H9 (cell line): ENCODE results near the gene IDH2. TPM values are rescaled to one million over a fixed set of nuclear protein-coding genes. Genes with fewer than 3 reads are reported as not detected.

Source experiments
- DNase-seq: peaks from one replicate; pipeline ENCODE4 v3.0.0-alpha.2; 2017
- H2AFZ ChIP-seq: one replicate; pipeline ENCODE4 v1.6.1; 2013; ENCODE audit warnings: mild to moderate bottlenecking, low read length, control low read depth, moderate library complexity
- H2AK5ac ChIP-seq: 2 replicates; pipeline ENCODE4 v1.6.1; 2013; ENCODE audit warnings: low read length, control low read depth, mixed read lengths; ENCODE audit not compliant: insufficient read length
- H2BK120ac ChIP-seq: one replicate; pipeline ENCODE4 v1.6.1; 2013; ENCODE audit warnings: low read depth, mild to moderate bottlenecking, low read length, control low read depth, inconsistent platforms; ENCODE audit not compliant: poor library complexity, severe bottlenecking
- H2BK12ac ChIP-seq: 2 replicates; pipeline ENCODE4 v1.6.1; 2013; ENCODE audit warnings: low read length, control low read depth, mixed read lengths, low read depth; ENCODE audit not compliant: insufficient read length
- H2BK15ac ChIP-seq: 2 replicates; pipeline ENCODE4 v1.6.1; 2013; ENCODE audit warnings: low read depth, low read length, control low read depth
- H2BK20ac ChIP-seq: one replicate; pipeline ENCODE4 v1.6.1; 2013; ENCODE audit warnings: low read depth, mild to moderate bottlenecking, low read length, control low read depth, inconsistent platforms; ENCODE audit not compliant: poor library complexity, severe bottlenecking
- H2BK5ac ChIP-seq: 2 replicates; pipeline ENCODE4 v1.6.1; 2013; ENCODE audit warnings: low read length, control low read depth, mixed read lengths; ENCODE audit not compliant: insufficient read length
- H3K14ac ChIP-seq: 2 replicates; pipeline ENCODE4 v1.6.1; 2013; ENCODE audit warnings: low read length, control low read depth; ENCODE audit not compliant: insufficient read depth
- H3K18ac ChIP-seq: 2 replicates; pipeline ENCODE4 v1.6.1; 2013; ENCODE audit warnings: low read depth, mild to moderate bottlenecking, mixed read lengths, low read length, control low read depth; ENCODE audit not compliant: insufficient read length
- H3K23ac ChIP-seq: 2 replicates; pipeline ENCODE4 v1.6.1; 2013; ENCODE audit warnings: low read length, control low read depth, mixed read lengths, low read depth; ENCODE audit not compliant: insufficient read length
- H3K23me2 ChIP-seq: 2 replicates; pipeline ENCODE4 v1.6.1; 2013; ENCODE audit warnings: low read depth, mild to moderate bottlenecking, mixed read lengths, low read length, control low read depth; ENCODE audit not compliant: insufficient read length, poor library complexity, severe bottlenecking
- H3K27ac ChIP-seq: 2 replicates; pipeline ENCODE4 v1.5.1; 2013; ENCODE audit warnings: low read length, control low read depth, mixed read lengths, low read depth; ENCODE audit not compliant: insufficient read length
- H3K27me3 ChIP-seq: 2 replicates; pipeline ENCODE4 v1.6.1; 2013; ENCODE audit warnings: low read length, control low read depth, inconsistent platforms; ENCODE audit not compliant: insufficient read depth
- H3K4ac ChIP-seq: 2 replicates; pipeline ENCODE4 v1.6.1; 2013; ENCODE audit warnings: low read depth, mild to moderate bottlenecking, control low read depth, inconsistent platforms, low read length, moderate library complexity
- H3K4me1 ChIP-seq: 2 replicates; pipeline ENCODE4 v1.6.1; 2013; ENCODE audit warnings: low read length, control low read depth, inconsistent platforms; ENCODE audit not compliant: insufficient read depth
- H3K4me2 ChIP-seq: 2 replicates; pipeline ENCODE4 v1.6.1; 2013; ENCODE audit warnings: low read length, control low read depth, mixed read lengths; ENCODE audit not compliant: insufficient read length, insufficient read depth
- H3K56ac ChIP-seq: 2 replicates; pipeline ENCODE4 v1.6.1; 2013; ENCODE audit warnings: low read depth, mild to moderate bottlenecking, mixed read lengths, low read length, control low read depth; ENCODE audit not compliant: insufficient read length
- H3K79me1 ChIP-seq: 2 replicates; pipeline ENCODE4 v1.6.1; 2013; ENCODE audit warnings: low read depth, mild to moderate bottlenecking, moderate library complexity, low read length, control low read depth, inconsistent platforms; ENCODE audit not compliant: insufficient read depth, poor library complexity, severe bottlenecking
- H3K79me2 ChIP-seq: 2 replicates; pipeline ENCODE4 v1.6.1; 2013; ENCODE audit warnings: low read length, control low read depth, inconsistent platforms; ENCODE audit not compliant: insufficient read depth
- H3K9ac ChIP-seq: 2 replicates; pipeline ENCODE4 v1.6.1; 2013; ENCODE audit warnings: low read length, control low read depth, mixed read lengths; ENCODE audit not compliant: insufficient read length; ENCODE audit errors: extremely low read depth
- H3K9me3 ChIP-seq: one replicate; pipeline ENCODE4 v1.6.1; 2013; ENCODE audit warnings: low read depth, low read length, inconsistent platforms; ENCODE audit not compliant: control insufficient read depth
- H3T11ph ChIP-seq: one replicate; pipeline ENCODE4 v1.6.1; 2013; ENCODE audit warnings: mild to moderate bottlenecking, low read length, control low read depth, inconsistent platforms
- H4K20me1 ChIP-seq: one replicate; pipeline ENCODE4 v1.6.1; 2013; ENCODE audit not compliant: control insufficient read depth, insufficient read length, insufficient read depth
- H4K5ac ChIP-seq: 2 replicates; pipeline ENCODE4 v1.6.1; 2013; ENCODE audit warnings: low read depth, mild to moderate bottlenecking, mixed read lengths, low read length, control low read depth; ENCODE audit not compliant: insufficient read length
- H4K8ac ChIP-seq: replicated peaks from 2 replicates; pipeline ENCODE4 v1.6.1; 2013; ENCODE audit warnings: low read length, control low read depth, mixed read lengths, low read depth; ENCODE audit not compliant: insufficient read length
- H4K91ac ChIP-seq: 2 replicates; pipeline ENCODE4 v1.6.1; 2013; ENCODE audit warnings: low read depth, mild to moderate bottlenecking, moderate library complexity, mixed read lengths, low read length, control low read depth; ENCODE audit not compliant: insufficient read length
- H3K27ac Mint-ChIP-seq, 3 experiments: 2 replicates in 2 of 3; 3 replicates in 1 of 3; pipeline ENCODE4 v1.8.0; 2020 to 2021; ENCODE audit warnings: mixed read lengths in 3 of 3, mild to moderate bottlenecking in 1 of 3, moderate library complexity in 1 of 3
- H3K27me3 Mint-ChIP-seq: 2 replicates; pipeline ENCODE4 v1.8.0; 2021; ENCODE audit warnings: low read depth, mild to moderate bottlenecking, moderate library complexity, mixed read lengths
- H3K36me3 Mint-ChIP-seq, 3 experiments: 2 replicates in 2 of 3; 3 replicates in 1 of 3; pipeline ENCODE4 v1.8.0; 2020 to 2021; ENCODE audit warnings: low read depth in 3 of 3, mixed read lengths in 3 of 3; ENCODE audit not compliant: insufficient read depth in 1 of 3
- H3K4me1 Mint-ChIP-seq, 2 experiments: 2 replicates each; pipeline ENCODE4 v1.8.0; 2020; ENCODE audit warnings: mixed read lengths in 2 of 2
- H3K4me3 Mint-ChIP-seq, 2 experiments: 2 replicates in 1 of 2; 3 replicates in 1 of 2; pipeline ENCODE4 v1.8.0; 2020 to 2021; ENCODE audit warnings: mild to moderate bottlenecking in 2 of 2, mixed read lengths in 2 of 2, moderate library complexity in 1 of 2
- H3K9me3 Mint-ChIP-seq, 2 experiments: 2 replicates in 1 of 2; 3 replicates in 1 of 2; pipeline ENCODE4 v1.8.0; 2020; ENCODE audit warnings: mild to moderate bottlenecking in 2 of 2, mixed read lengths in 2 of 2, moderate library complexity in 1 of 2
- WGBS: extraction: QIAGEN DNeasy Blood & Tissue Kit; methylation state at CpG from one replicate; pipeline ENCODE4 v1.1.7; 2013; ENCODE audit warnings: missing lambda C conversion rate, low lambda C conversion rate, mixed read lengths; ENCODE audit not compliant: insufficient read length; ENCODE audit errors: extremely low coverage; 5-methylcytosine and 5-hydroxymethylcytosine counted together
- total RNA-seq: library from RNA; stranded (reverse); gene quantifications from 2 replicates; pipeline ENCODE4 v1.2.1, GENCODE V29; 2021
- TF ChIP-seq, protein P1 (sequence below): fragments of 200-600 bp; sonication (generic); conservative IDR thresholded peaks from 3 replicates; pipeline ENCODE4 v1.8.0; 2021; ENCODE audit warnings: antibody characterized with exemption, mild to moderate bottlenecking

The IDH2 gene
- total RNA-seq, 1 experiment from 2014 or later = 57.7 TPM

DNA sequence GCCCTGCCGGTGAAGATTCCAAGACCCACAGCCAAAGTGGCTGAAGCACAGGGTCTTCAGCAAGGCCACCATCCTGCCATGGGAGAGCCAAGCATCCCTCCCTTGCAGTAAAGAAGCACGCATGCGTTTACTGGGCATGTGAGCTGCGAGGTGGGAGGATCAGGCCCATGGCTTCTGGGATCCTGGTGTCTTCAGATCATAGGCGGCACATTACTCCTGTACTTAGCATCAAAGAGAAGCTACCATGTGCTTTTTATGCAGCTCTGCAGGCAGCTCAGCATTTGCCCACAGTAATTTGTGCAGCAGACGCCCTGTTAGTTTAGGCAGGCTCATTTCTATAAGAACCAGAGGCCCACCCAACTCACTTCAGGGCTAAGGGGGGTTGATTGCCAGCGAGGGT, 45.7 kb downstream of the IDH2 start:
- H2AK5ac ChIP-seq = no peak overlapping the region
- H3K27me3 ChIP-seq = no peaks in the 10 kb centered on the region
- H2BK120ac ChIP-seq = no peak overlapping the region
- H3K4ac ChIP-seq = no peak overlapping the region
- no peak overlapping the region for H4K5ac ChIP-seq
- Mint-ChIP-seq H3K27ac (no peak overlapping the region), H3K4me1 (peaks cover 40 to 46% of the 10 kb centered on the region in 2 experiments), H3K36me3 (0 out of 7 replicates have a peak, but pooled peaks cover 0 to 4% (median 0%) of the 10 kb centered on the region in 3 experiments), H3K9me3 (no peaks in the 10 kb centered on the region), H3K27me3 (no peaks in the 10 kb centered on the region), H3K4me3 (no peak overlapping the region)
- peaks cover 2% of the 10 kb centered on the region for H4K20me1 ChIP-seq
- H2AFZ ChIP-seq = no peak overlapping the region
- H3T11ph ChIP-seq = no peak overlapping the region
- no peak overlapping the region for H3K4me2 ChIP-seq
- H3K79me2 ChIP-seq = no peaks in the 10 kb centered on the region
- H2BK20ac ChIP-seq = no peak overlapping the region
- H3K4me1 ChIP-seq = 0 out of 2 replicates have a peak, but pooled peaks cover 4% of the 10 kb centered on the region
- no peak overlapping the region for H3K23ac ChIP-seq
- H3K23me2 ChIP-seq = no peaks in the 10 kb centered on the region
- no peak overlapping the region for H4K8ac ChIP-seq
- TF ChIP-seq, protein P1, sequence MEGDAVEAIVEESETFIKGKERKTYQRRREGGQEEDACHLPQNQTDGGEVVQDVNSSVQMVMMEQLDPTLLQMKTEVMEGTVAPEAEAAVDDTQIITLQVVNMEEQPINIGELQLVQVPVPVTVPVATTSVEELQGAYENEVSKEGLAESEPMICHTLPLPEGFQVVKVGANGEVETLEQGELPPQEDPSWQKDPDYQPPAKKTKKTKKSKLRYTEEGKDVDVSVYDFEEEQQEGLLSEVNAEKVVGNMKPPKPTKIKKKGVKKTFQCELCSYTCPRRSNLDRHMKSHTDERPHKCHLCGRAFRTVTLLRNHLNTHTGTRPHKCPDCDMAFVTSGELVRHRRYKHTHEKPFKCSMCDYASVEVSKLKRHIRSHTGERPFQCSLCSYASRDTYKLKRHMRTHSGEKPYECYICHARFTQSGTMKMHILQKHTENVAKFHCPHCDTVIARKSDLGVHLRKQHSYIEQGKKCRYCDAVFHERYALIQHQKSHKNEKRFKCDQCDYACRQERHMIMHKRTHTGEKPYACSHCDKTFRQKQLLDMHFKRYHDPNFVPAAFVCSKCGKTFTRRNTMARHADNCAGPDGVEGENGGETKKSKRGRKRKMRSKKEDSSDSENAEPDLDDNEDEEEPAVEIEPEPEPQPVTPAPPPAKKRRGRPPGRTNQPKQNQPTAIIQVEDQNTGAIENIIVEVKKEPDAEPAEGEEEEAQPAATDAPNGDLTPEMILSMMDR = no peak
- no peak overlapping the region for H3K18ac ChIP-seq
- H3K9me3 ChIP-seq = no peaks in the 10 kb centered on the region
- no peak overlapping the region for H2BK15ac ChIP-seq
- no peak overlapping the region for H3K14ac ChIP-seq
- H2BK12ac ChIP-seq = no peak overlapping the region
- no peak overlapping the region for H3K9ac ChIP-seq
- no peak overlapping the region for H2BK5ac ChIP-seq
- H4K91ac ChIP-seq = no peak overlapping the region
- no peak overlapping the region for H3K56ac ChIP-seq
- no CpG with 5 or more reads among the region's 7 CpGs for WGBS
- H3K79me1 ChIP-seq = no peaks in the 10 kb centered on the region
- DNase-seq = no peak
- no peak overlapping the region for H3K27ac ChIP-seq
